ENCODE measurements around the gene PRRC2B. TPM values are rescaled to one million over a fixed set of nuclear protein-coding genes. Genes with fewer than 3 reads are reported as not detected.

The PRRC2B gene
- total and polyA plus RNA-seq, 2 experiments from 2014 or later, result 48.2 to 118 TPM

DNA sequence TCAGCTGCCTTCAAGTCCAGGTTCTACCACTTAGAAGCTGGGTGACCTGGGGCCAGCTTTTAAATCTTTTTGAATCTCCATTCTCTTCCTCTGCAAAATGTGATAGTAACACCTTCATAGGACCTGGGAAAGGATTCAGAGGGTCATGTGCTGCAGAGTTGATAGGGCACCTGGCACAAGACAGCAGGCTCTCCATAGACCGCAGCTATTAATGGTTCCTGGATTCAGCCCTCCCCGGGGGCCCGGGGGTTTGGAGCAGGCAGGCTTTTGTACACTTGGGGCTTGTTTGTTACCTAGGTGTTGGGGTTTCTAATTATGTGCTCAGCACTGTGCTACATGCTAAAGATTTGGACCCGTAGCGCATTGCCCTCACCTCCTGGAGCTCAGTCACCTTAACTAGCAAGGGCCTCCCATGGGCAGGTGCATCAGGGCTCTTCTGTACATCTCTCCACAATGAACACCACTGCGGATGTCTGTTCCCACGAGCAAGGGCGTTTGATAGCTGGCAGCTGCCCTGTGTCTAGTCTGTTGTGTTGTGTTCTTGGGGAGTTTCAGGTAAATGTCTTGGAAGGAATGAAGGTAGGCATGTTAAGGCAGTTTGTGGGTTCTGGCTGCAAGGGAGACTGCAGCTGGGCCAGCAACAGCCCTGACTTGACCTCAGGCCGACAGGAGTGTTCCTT lies 12.1 kb downstream of the PRRC2B start:
- H3K4me3 ChIP-seq, result no peak overlapping the region
- H3K27ac ChIP-seq, result peak overlapping the region; percentile 18
- no peak for TF ChIP-seq EZH2phosphoT487 (IDR thresholded peaks at IDR 0.05; ENCODE audit: low read depth, severe bottlenecking, unreplicated experiment)
- TF ChIP-seq, protein P1, sequence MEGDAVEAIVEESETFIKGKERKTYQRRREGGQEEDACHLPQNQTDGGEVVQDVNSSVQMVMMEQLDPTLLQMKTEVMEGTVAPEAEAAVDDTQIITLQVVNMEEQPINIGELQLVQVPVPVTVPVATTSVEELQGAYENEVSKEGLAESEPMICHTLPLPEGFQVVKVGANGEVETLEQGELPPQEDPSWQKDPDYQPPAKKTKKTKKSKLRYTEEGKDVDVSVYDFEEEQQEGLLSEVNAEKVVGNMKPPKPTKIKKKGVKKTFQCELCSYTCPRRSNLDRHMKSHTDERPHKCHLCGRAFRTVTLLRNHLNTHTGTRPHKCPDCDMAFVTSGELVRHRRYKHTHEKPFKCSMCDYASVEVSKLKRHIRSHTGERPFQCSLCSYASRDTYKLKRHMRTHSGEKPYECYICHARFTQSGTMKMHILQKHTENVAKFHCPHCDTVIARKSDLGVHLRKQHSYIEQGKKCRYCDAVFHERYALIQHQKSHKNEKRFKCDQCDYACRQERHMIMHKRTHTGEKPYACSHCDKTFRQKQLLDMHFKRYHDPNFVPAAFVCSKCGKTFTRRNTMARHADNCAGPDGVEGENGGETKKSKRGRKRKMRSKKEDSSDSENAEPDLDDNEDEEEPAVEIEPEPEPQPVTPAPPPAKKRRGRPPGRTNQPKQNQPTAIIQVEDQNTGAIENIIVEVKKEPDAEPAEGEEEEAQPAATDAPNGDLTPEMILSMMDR (IDR thresholded peaks at IDR 0.05; ENCODE audit: poor library complexity), result no peak
- TF ChIP-seq EZH2 (IDR thresholded peaks at IDR 0.05; ENCODE audit: borderline replicate concordance), result no peak
- no peak overlapping the region for H2AFZ ChIP-seq
- H3K36me3 ChIP-seq (replicated peaks; ENCODE audit: insufficient read depth, low read depth), result no peaks in the 10 kb centered on the region
- no peaks in the 10 kb centered on the region for H3K9me2 ChIP-seq (replicated peaks; ENCODE audit: insufficient read depth)
- 72% methylated on average over 9 of the region's 9 CpGs for WGBS (ENCODE audit: low lambda C conversion rate, missing lambda C conversion rate)
- H3K79me2 ChIP-seq, result peaks cover 100% of the 10 kb centered on the region
- no peak for DNase-seq (ENCODE audit: low spot score)
- no peaks in the 10 kb centered on the region for H3K9me3 ChIP-seq (ENCODE audit: low read depth)
- no peaks in the 10 kb centered on the region for H3K27me3 ChIP-seq
- peaks cover 70% of the 10 kb centered on the region for H3K4me1 ChIP-seq (ENCODE audit: insufficient read depth)
- H4K20me1 ChIP-seq (ENCODE audit: insufficient read depth, poor library complexity, severe bottlenecking), result peaks cover 100% of the 10 kb centered on the region
- peak overlapping the region; percentile 62 for H3K4me2 ChIP-seq

- H2AFZ ChIP-seq, result no peak overlapping the region
- no peaks in the 10 kb centered on the region for H3K9me3 ChIP-seq (ENCODE audit: low read depth)
- peak overlapping the region; percentile 18 for H3K27ac ChIP-seq
- no peak overlapping the region for H3K4me3 ChIP-seq
- H3K36me3 ChIP-seq (replicated peaks; ENCODE audit: insufficient read depth, low read depth), result no peaks in the 10 kb centered on the region
- no peaks in the 10 kb centered on the region for H3K9me2 ChIP-seq (replicated peaks; ENCODE audit: insufficient read depth)
- no peak for DNase-seq (ENCODE audit: low spot score)
- H3K27me3 ChIP-seq, result no peaks in the 10 kb centered on the region
- 45% methylated on average over 9 of the region's 9 CpGs for WGBS (ENCODE audit: low lambda C conversion rate, missing lambda C conversion rate)
- TF ChIP-seq, protein P1 (IDR thresholded peaks at IDR 0.05; ENCODE audit: poor library complexity), result no peak
- TF ChIP-seq EZH2 (IDR thresholded peaks at IDR 0.05; ENCODE audit: borderline replicate concordance), result no peak
- TF ChIP-seq EZH2phosphoT487 (IDR thresholded peaks at IDR 0.05; ENCODE audit: low read depth, severe bottlenecking, unreplicated experiment), result no peak
- peaks cover 100% of the 10 kb centered on the region for H4K20me1 ChIP-seq (ENCODE audit: insufficient read depth, poor library complexity, severe bottlenecking)
- peaks cover 73% of the 10 kb centered on the region for H3K4me1 ChIP-seq (ENCODE audit: insufficient read depth)
- peaks cover 100% of the 10 kb centered on the region for H3K79me2 ChIP-seq
- peak overlapping the region; percentile 62 for H3K4me2 ChIP-seq
Observed at GRCh38 chr9:131406563-131407436, 12.9 kb downstream of the PRRC2B start.

GRCh38 chr9:131407717-131408195 lies 13.9 kb downstream of the PRRC2B start:
- H3K27ac ChIP-seq, result peak overlapping the region; percentile 6
- peaks cover 100% of the 10 kb centered on the region for H3K79me2 ChIP-seq
- peaks cover 100% of the 10 kb centered on the region for H4K20me1 ChIP-seq (ENCODE audit: insufficient read depth, poor library complexity, severe bottlenecking)
- H3K4me3 ChIP-seq, result no peak overlapping the region
- WGBS (ENCODE audit: low lambda C conversion rate, missing lambda C conversion rate), result 29% methylated on average over 13 of the region's 13 CpGs
- no peaks in the 10 kb centered on the region for H3K9me2 ChIP-seq (replicated peaks; ENCODE audit: insufficient read depth)
- no peaks in the 10 kb centered on the region for H3K36me3 ChIP-seq (replicated peaks; ENCODE audit: insufficient read depth, low read depth)
- no peak for DNase-seq (ENCODE audit: low spot score)
- TF ChIP-seq, protein P1 (IDR thresholded peaks at IDR 0.05; ENCODE audit: poor library complexity), result peak; percentile 15
- no peak for TF ChIP-seq EZH2phosphoT487 (IDR thresholded peaks at IDR 0.05; ENCODE audit: low read depth, severe bottlenecking, unreplicated experiment)
- no peak for TF ChIP-seq EZH2 (IDR thresholded peaks at IDR 0.05; ENCODE audit: borderline replicate concordance)
- H2AFZ ChIP-seq, result no peak overlapping the region
- H3K4me2 ChIP-seq, result peak overlapping the region; percentile 62
- H3K4me1 ChIP-seq (ENCODE audit: insufficient read depth), result peaks cover 70% of the 10 kb centered on the region
- H3K27me3 ChIP-seq, result no peaks in the 10 kb centered on the region
- H3K9me3 ChIP-seq (ENCODE audit: low read depth), result no peaks in the 10 kb centered on the region
